BJ (cell line): ENCODE data around the gene OPCML. TPM values are rescaled to one million over a fixed set of nuclear protein-coding genes. Genes with fewer than 3 reads are reported as not detected.

Experiments
- CTCF ChIA-PET: fragments of 350-600 bp; formaldehyde crosslinking; extraction: SDS; loops from one replicate; lab custom pipeline; 2021; ENCODE audit warnings: antibody characterized with exemption, inconsistent platforms; lab: Yijun Ruan, JAX
- POLR2A ChIA-PET: fragments of 300-600 bp; sonication (Branson Sonifier 250); formaldehyde crosslinking; extraction: SDS; loops from one replicate; lab custom pipeline; 2021; ENCODE audit warnings: antibody characterized with exemption; lab: Charles Lee
- DNase-seq: peaks from one replicate; pipeline ENCODE4 v3.0.0-alpha.2; 2011; ENCODE audit warnings: low read depth
- H3K27me3 ChIP-seq: 2 replicates; pipeline ENCODE4 v1.6.0; 2011; ENCODE audit warnings: low read length; ENCODE audit not compliant: control insufficient read depth, insufficient read depth
- H3K36me3 ChIP-seq: 2 replicates; pipeline ENCODE4 v1.5.1; 2011; ENCODE audit warnings: low read length; ENCODE audit not compliant: control insufficient read depth, insufficient read depth
- H3K4me3 ChIP-seq: 2 replicates; pipeline ENCODE4 v1.5.1; 2011; ENCODE audit warnings: low read depth, mild to moderate bottlenecking, control low read depth, low read length
- polyA plus RNA-seq: library from polyadenylated mRNA; depleted of rRNA; stranded (reverse); fragments of >200 nt; gene quantifications from 2 replicates; pipeline ENCODE4 v1.2.3, GENCODE V29; 2011
- TF ChIP-seq, protein P1 (sequence below): IDR thresholded peaks from 2 replicates; pipeline ENCODE4 v1.5.1; 2011; ENCODE audit warnings: low read depth, mild to moderate bottlenecking, control low read depth, inconsistent platforms, low read length, moderate library complexity; ENCODE audit not compliant: insufficient read depth

OPCML gene
- polyA plus RNA-seq, 1 experiment = 2.0 TPM

- no peak overlapping the region for H3K4me3 ChIP-seq
- ChIA-PET CTCF (interaction anchor here (0.9 kb wide), 1 partner anchor 14 kb away, joined by 3 read pairs; no protein-coding TSS in a partner anchor), POLR2A (no interaction called here)
- H3K27me3 ChIP-seq = no peaks in the 10 kb centered on the region
- TF ChIP-seq, protein P1, sequence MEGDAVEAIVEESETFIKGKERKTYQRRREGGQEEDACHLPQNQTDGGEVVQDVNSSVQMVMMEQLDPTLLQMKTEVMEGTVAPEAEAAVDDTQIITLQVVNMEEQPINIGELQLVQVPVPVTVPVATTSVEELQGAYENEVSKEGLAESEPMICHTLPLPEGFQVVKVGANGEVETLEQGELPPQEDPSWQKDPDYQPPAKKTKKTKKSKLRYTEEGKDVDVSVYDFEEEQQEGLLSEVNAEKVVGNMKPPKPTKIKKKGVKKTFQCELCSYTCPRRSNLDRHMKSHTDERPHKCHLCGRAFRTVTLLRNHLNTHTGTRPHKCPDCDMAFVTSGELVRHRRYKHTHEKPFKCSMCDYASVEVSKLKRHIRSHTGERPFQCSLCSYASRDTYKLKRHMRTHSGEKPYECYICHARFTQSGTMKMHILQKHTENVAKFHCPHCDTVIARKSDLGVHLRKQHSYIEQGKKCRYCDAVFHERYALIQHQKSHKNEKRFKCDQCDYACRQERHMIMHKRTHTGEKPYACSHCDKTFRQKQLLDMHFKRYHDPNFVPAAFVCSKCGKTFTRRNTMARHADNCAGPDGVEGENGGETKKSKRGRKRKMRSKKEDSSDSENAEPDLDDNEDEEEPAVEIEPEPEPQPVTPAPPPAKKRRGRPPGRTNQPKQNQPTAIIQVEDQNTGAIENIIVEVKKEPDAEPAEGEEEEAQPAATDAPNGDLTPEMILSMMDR = no peak
- no peak for DNase-seq
- H3K36me3 ChIP-seq = no peaks in the 10 kb centered on the region
Measured at GRCh38 chr11:132464939-132465338, 1067.4 kb downstream of the OPCML start.

GRCh38 chr11:132464003-132464342 lies 1068.3 kb downstream of the OPCML start:
- Histone ChIP-seq H3K36me3 (no peaks in the 10 kb centered on the region), H3K27me3 (no peaks in the 10 kb centered on the region; the same call in 1 of the 2 replicates), H3K4me3 (no peak overlapping the region)
- no peak for DNase-seq
- ChIA-PET CTCF (no interaction called here), POLR2A (no interaction called here)
- TF ChIP-seq, protein P1 = no peak

DNA sequence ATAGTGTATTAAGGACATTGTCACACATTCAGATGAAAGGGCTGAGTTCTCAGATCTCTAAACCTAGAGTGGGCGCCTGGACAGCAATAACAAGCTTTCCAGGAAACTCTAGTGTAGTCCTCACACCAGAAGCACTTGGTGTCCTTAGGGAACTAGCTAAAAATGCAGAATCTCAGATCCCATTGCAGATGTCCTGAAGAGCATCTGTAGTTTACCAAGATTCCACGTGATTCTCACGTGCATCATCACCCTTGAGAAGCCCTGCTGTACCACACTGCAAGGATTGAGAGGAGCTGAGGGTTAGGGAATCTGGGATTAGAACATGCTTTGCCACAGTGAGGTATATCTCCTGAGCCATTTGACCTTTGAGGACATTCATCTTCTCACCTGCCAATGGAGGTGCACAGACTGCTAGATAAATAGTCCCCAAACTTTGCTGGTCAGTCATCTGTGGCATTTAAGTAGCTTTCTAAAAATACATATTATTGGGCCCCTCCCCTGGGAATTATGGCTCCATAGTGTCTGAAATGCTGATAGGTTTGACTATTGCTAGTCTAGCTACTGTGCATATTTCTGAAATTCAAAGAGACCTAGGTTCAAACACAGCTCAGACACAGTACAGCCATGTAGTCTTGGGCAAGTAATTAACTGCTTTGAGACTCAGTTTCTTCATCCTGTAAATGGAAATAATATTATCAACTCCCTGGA lies 1068.9 kb downstream of the OPCML start:
- Histone ChIP-seq H3K36me3 (no peaks in the 10 kb centered on the region), H3K4me3 (no peak overlapping the region), H3K27me3 (no peaks in the 10 kb centered on the region; the same call in 1 of the 2 replicates)
- CTCF ChIA-PET = no interaction called here
- DNase-seq = no peak
- POLR2A ChIA-PET = no interaction called here
- TF ChIP-seq, protein P1 = no peak

- POLR2A ChIA-PET = no interaction called here
- TF ChIP-seq, protein P1 = no peak
- H3K4me3 ChIP-seq = no peak overlapping the region
- CTCF ChIA-PET = interaction anchor here (1.2 kb wide), 1 partner anchor 38 kb away, joined by 3 read pairs; no protein-coding TSS in a partner anchor
- H3K27me3 ChIP-seq = peaks cover 4% of the 10 kb centered on the region
- DNase-seq = no peak
- no peaks in the 10 kb centered on the region for H3K36me3 ChIP-seq
Measured at GRCh38 chr11:132459736-132460135, 1072.6 kb downstream of the OPCML start.

GRCh38 chr11:132457445-132457844 lies 1074.9 kb downstream of the OPCML start:
- CTCF ChIA-PET = interaction anchor here (0.5 kb wide), 1 partner anchor 1664 kb away, joined by 3 read pairs; no protein-coding TSS in a partner anchor
- POLR2A ChIA-PET = no interaction called here

More at GRCh38 chr11:132457445-132457844, 1074.9 kb downstream of the OPCML start:
- Histone ChIP-seq H3K36me3 (no peaks in the 10 kb centered on the region), H3K4me3 (no peak overlapping the region), H3K27me3 (peaks cover 6% of the 10 kb centered on the region)
- DNase-seq = no peak
- TF ChIP-seq, protein P1 = no peak
